Psoas muscle (tissue), 8 donors: ENCODE measurements around the gene PLA2G6. TPM values are rescaled to one million over a fixed set of nuclear protein-coding genes. Genes with fewer than 3 reads are reported as not detected.

Source experiments
- ATAC-seq, 4 donors: fragments of 200-7000 bp; cut with Tn5 transposase; one replicate each; pipeline ENCODE4 v1.9.1; 2020; ENCODE audit warnings: moderate library complexity in 3 of 4, mild to moderate bottlenecking in 2 of 4
- DNase-seq, 2 donors: peaks; one replicate each; pipeline ENCODE4 v3.0.0-alpha.2; 2020
- H3K27ac ChIP-seq: fragments of 200-600 bp; one replicate; pipeline ENCODE4 v1.8.0; 2022
- H3K27me3 ChIP-seq, 3 donors: fragments of 200-600 bp in 1 of 3; one replicate each; pipeline versions ENCODE4 v1.6.1 to v1.8.0; 2013 to 2022; ENCODE audit warnings: low read length in 2 of 3, mild to moderate bottlenecking in 2 of 3, moderate library complexity in 1 of 3; ENCODE audit not compliant: insufficient read depth in 3 of 3
- H3K36me3 ChIP-seq, 2 donors: fragments of 200-600 bp in 1 of 2; one replicate each; pipeline versions ENCODE4 v1.6.1 to v1.8.0; 2013 to 2022; ENCODE audit warnings: low read depth in 1 of 2, mild to moderate bottlenecking in 1 of 2, moderate library complexity in 1 of 2; ENCODE audit not compliant: insufficient read depth in 1 of 2
- H3K4me1 ChIP-seq: fragments of 200-600 bp; one replicate; pipeline ENCODE4 v1.8.0; 2022
- H3K4me3 ChIP-seq: fragments of 200-600 bp; one replicate; pipeline ENCODE4 v1.8.0; 2022; ENCODE audit warnings: mild to moderate bottlenecking
- H3K9me3 ChIP-seq: fragments of 200-600 bp; one replicate; pipeline ENCODE4 v1.8.0; 2022
- WGBS, 3 donors: extraction: QIAGEN DNeasy Blood & Tissue Kit; methylation state at CpG; one replicate each; pipeline versions ENCODE4 v1.1.6 to v1.1.7; 2013; 5-methylcytosine and 5-hydroxymethylcytosine counted together
- intact Hi-C, 2 donors: fragments of 100-400 bp; cut with DNase I; formaldehyde crosslinking; loops; one replicate each; pipeline versions ENCODE4 v1.11.0 to v1.14.2; 2022
- polyA plus RNA-seq, 3 donors: library from polyadenylated mRNA; stranded (reverse); fragments of 200-250 nt; gene quantifications; one replicate each; pipeline ENCODE4 v1.2.3, GENCODE V29; 2013
- total RNA-seq, 4 donors: library from RNA; stranded (reverse); fragmentation: NEBNext Ultra II Directional in 2 of 4; extraction: Animal tissue kit (Norgen Biotek cat#: 25700) in 2 of 4; gene quantifications; one replicate each; pipeline versions ENCODE4 v1.2.1 to v1.2.4, GENCODE V29; 2021 to 2023
- TF ChIP-seq, protein P1 (sequence below): fragments of 200-600 bp; IDR thresholded peaks from one replicate; pipeline ENCODE4 v1.8.0; 2022; ENCODE audit warnings: antibody characterized with exemption
- donor health status: healthy with polysubstance abuse.
- donor health status: DM: no; HTN: no; CAD: no; lungs with moderate emphysema.
- donor health status: Bipolar disorder and iron deficiency.
- donor health status: healthy.
- donor health status: DM: yes; HTN: yes; CAD: no.
- donor health status: DM: no; HTN: no; CAD: no.
- donor health status: DM: no; HTN: no; CAD: no.
- donor health status: DM: yes; HTN: yes; CAD: no.

Gene PLA2G6
- total and polyA plus RNA-seq, 7 donors = 4.5 to 17.4 (median 8.5) TPM

DNA sequence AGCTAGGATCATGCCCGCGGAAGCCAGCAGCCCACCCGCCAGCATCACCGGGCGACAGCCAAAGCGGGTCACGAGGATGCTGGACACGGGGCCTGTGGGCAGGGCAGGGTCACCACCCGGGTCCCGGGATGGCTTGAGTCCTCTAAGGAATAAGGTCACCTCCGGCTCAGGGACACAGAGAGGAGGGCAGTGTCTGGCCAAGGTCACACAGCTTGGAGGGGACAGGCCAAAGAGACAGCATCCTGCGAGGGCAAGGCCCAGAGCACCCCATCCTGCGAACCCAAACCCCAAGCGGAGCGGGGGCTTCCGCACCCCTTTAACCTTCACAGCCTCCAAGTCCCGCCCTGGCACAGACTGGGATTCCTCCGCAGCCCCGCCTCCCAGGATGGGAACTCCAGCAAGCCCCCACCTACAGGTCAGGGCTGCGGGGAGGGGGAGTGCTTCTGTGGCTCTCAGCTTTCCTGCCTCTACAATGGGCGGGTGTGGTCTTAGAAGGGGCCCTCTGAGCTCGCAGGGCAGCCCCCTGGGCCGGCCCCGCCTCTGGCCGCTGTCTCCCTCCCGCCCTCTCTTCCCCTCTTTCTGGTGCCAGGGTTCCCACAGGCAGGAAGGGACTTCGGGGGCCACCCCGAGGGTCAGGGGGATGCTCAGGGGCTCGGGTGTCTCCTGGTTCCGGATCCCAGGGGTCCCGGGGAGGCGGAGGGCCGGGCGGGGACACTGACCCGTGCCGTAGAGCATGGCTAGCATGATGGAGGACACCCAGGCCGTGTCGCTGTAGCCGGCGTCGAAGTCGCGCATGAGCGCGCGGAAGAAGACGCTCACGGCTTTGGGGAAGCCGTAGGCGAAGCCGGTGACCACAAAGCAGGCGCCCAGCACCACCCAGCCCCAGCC lies 99.4 kb downstream of the PLA2G6 start:
- no peak for ATAC-seq
- H3K4me1 ChIP-seq = peaks cover 18% of the 10 kb centered on the region
- H3K36me3 ChIP-seq = no peaks in the 10 kb centered on the region
- TF ChIP-seq, protein P1, sequence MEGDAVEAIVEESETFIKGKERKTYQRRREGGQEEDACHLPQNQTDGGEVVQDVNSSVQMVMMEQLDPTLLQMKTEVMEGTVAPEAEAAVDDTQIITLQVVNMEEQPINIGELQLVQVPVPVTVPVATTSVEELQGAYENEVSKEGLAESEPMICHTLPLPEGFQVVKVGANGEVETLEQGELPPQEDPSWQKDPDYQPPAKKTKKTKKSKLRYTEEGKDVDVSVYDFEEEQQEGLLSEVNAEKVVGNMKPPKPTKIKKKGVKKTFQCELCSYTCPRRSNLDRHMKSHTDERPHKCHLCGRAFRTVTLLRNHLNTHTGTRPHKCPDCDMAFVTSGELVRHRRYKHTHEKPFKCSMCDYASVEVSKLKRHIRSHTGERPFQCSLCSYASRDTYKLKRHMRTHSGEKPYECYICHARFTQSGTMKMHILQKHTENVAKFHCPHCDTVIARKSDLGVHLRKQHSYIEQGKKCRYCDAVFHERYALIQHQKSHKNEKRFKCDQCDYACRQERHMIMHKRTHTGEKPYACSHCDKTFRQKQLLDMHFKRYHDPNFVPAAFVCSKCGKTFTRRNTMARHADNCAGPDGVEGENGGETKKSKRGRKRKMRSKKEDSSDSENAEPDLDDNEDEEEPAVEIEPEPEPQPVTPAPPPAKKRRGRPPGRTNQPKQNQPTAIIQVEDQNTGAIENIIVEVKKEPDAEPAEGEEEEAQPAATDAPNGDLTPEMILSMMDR = no peak
- intact Hi-C loops = no loop called here
- peaks cover 0 to 17% (median 5%) of the 10 kb centered on the region in 3 donors for H3K27me3 ChIP-seq
- H3K9me3 ChIP-seq = no peaks in the 10 kb centered on the region
- H3K4me3 ChIP-seq = peak overlapping the region; percentile 59
- WGBS, 3 donors = 35 to 51% (median 39%) methylated on average over 40 to 52 of the region's 52 CpGs
- H3K27ac ChIP-seq = no peak overlapping the region
- peak; percentile 13 to 59 for DNase-seq

DNA sequence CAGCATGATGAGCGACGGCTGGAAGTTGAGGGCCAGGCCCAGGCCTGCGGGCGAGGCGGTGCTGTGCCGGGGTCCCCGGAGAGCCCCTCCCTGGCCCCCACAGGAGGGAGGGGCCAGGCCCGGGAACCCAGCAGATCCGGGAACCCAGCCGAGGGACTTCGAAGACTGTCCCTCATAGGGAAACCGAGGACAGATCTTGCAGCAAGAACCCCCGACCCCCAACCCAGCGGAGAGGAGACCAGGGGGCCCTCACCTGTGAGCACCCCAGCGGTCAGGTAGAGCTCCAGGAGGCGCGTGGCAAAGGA lies 100.0 kb downstream of the PLA2G6 start:
- peaks cover 0 to 17% (median 5%) of the 10 kb centered on the region in 3 donors for H3K27me3 ChIP-seq
- H3K27ac ChIP-seq = no peak overlapping the region
- peaks cover 18% of the 10 kb centered on the region for H3K4me1 ChIP-seq
- H3K9me3 ChIP-seq = no peaks in the 10 kb centered on the region
- no peaks in the 10 kb centered on the region for H3K36me3 ChIP-seq
- intact Hi-C loops = no loop called here
- DNase-seq (no peak), ATAC-seq (no peak)
- peak overlapping the region; percentile 59 for H3K4me3 ChIP-seq
- TF ChIP-seq, protein P1 = no peak
- 10 to 14% (median 12%) methylated on average over 17 of the region's 17 CpGs for WGBS, 3 donors

DNA sequence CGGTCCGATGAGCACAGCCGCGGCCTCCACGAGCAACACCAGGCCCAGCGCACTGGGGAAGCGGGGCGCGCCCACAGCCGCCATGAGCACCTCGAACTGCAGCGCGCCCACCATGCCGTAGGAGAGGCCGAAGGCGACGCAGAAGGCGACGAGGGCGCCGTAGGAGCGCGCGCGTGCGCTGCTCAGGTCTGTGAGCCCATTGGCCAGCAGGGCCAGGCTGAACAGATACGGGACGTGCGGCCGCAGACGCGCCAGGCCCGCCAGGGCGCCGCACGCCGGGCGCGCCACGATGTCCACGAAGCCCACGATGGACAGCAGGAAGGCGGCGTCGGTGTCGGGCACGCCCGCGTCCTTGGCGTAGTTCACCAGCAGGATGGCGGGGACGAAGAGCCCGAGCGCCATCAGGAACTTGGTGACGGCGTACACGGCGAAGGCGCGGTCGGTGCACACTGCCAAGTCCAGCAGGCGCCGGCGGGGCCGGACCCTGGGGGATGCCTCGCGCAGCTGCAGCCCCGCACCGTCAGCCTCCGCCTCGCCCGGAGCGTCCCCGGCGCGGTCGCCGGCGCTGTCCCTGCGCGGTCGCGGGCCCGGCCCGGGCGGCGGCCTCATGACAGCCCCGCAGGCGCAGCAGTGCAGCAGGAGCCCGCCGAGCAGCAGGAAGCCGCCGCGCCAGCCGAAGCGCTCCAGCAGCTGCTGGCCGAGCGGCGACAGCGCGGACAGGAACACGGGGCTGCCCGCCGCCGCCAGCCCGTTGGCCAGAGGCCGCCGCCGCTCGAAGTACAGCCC lies 100.6 kb downstream of the PLA2G6 start:
- WGBS, 3 donors = 4 to 11% (median 5%) methylated on average over 52 to 110 of the region's 110 CpGs
- Histone ChIP-seq H3K27ac (no peak overlapping the region), H3K9me3 (no peaks in the 10 kb centered on the region), H3K4me3 (peak overlapping the region; percentile 59), H3K27me3 (peaks cover 0 to 17% (median 5%) of the 10 kb centered on the region in 3 donors), H3K4me1 (peaks cover 18% of the 10 kb centered on the region), H3K36me3 (no peaks in the 10 kb centered on the region)
- intact Hi-C loops = no loop called here
- TF ChIP-seq, protein P1 = no peak
- ATAC-seq (peak; percentile 58 to 74 (median 68)), DNase-seq (peak in 1 of 2 donors; percentile 67)

DNA sequence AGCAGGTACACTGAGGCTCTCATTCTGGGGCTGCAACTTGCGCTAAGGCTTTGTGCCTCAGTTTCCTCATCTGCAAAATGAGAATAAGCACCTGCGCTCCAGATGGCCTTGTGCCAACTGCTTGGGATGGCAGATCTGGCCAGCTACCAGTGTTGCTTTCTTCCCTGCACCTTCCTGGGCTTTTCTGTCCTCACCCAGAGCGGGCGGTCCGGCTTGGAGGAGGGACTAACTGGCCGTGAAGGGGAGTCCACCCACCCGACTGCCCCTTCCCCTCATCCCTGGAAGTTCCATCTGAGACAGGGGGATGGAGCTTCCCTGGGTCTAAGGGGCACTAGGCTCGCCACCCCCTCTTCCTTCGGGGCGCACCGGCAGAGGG lies 101.2 kb downstream of the PLA2G6 start:
- DNase-seq = peak in 1 of 2 donors; percentile 52
- TF ChIP-seq, protein P1 = no peak
- 58 to 73% (median 63%) methylated on average over 10 to 11 of the region's 11 CpGs for WGBS, 3 donors

More for the DNA sequence above, 101.2 kb downstream of the PLA2G6 start:
- Histone ChIP-seq H3K4me3 (peak overlapping the region; percentile 59), H3K27me3 (peaks cover 0 to 17% (median 5%) of the 10 kb centered on the region in 3 donors), H3K4me1 (peaks cover 18% of the 10 kb centered on the region), H3K36me3 (peaks cover 0 to under 1% of the 10 kb centered on the region in 2 donors), H3K27ac (no peak overlapping the region), H3K9me3 (no peaks in the 10 kb centered on the region)
- ATAC-seq = peak in 1 of 4 donors; percentile 2
- intact Hi-C loops = no loop called here
